B cell (primary cell): ENCODE results near the gene PEPD. TPM values are rescaled to one million over a fixed set of nuclear protein-coding genes. Genes with fewer than 3 reads are reported as not detected.

ENCODE experiments used
- ATAC-seq: fragments of 200-7000 bp; cut with Tn5 transposase; one replicate; pipeline ENCODE4 v1.10.0; 2021; ENCODE audit warnings: low read depth, mild to moderate bottlenecking, moderate number of reproducible peaks, moderate library complexity
- CTCF ChIA-PET: fragments of 350-600 bp; sonication (Branson Sonifier 250); formaldehyde crosslinking; loops from one replicate; lab custom pipeline; 2021; ENCODE audit warnings: antibody characterized with exemption, inconsistent platforms; lab: Charles Lee
- POLR2A ChIA-PET: fragments of 350-600 bp; sonication (Branson Sonifier 250); formaldehyde crosslinking; loops from one replicate; lab custom pipeline; 2021; ENCODE audit warnings: antibody characterized with exemption; lab: Charles Lee
- DNase-seq: peaks from one replicate; pipeline ENCODE4 v3.0.0; 2013
- H2AFZ ChIP-seq: 2 replicates; pipeline ENCODE4 v1.6.1; 2012; ENCODE audit warnings: mild to moderate bottlenecking, low read depth, low read length; ENCODE audit not compliant: insufficient read depth, poor library complexity, severe bottlenecking
- H3K27ac ChIP-seq, 2 donors: 1 replicate in 1 of 2; 2 replicates in 1 of 2; pipeline ENCODE4 v1.5.1; 2012 to 2013; ENCODE audit warnings: low read length in 2 of 2, mild to moderate bottlenecking in 2 of 2, moderate library complexity in 1 of 2
- H3K27me3 ChIP-seq, 4 experiments: fragments of 200-600 bp in 1 of 4; sonication (generic) in 1 of 4; replicated peaks in 1 of 4; 1 replicate in 2 of 4; 2 replicates in 2 of 4; pipeline versions ENCODE4 v1.6.1 to v1.7.0; 2013 to 2016; ENCODE audit warnings: low read length in 3 of 4, mild to moderate bottlenecking in 2 of 4, mixed read lengths in 1 of 4, moderate library complexity in 1 of 4; ENCODE audit not compliant: insufficient read depth in 4 of 4, control insufficient read depth in 3 of 4; ENCODE audit errors: control extremely low read depth in 1 of 4
- H3K36me3 ChIP-seq, 2 experiments: replicated peaks in 1 of 2; 1 replicate in 1 of 2; 2 replicates in 1 of 2; pipeline versions ENCODE4 v1.6.1 to v1.7.1; 2013; ENCODE audit warnings: low read length in 1 of 2; ENCODE audit not compliant: insufficient read depth in 2 of 2, control insufficient read depth in 1 of 2; ENCODE audit errors: control extremely low read depth in 1 of 2, extremely low read depth in 1 of 2
- H3K4me1 ChIP-seq, 2 donors: fragments of 200-600 bp in 1 of 2; sonication (generic) in 1 of 2; 1 replicate in 1 of 2; 2 replicates in 1 of 2; pipeline versions ENCODE4 v1.5.1 to v1.6.1; 2013 to 2017; ENCODE audit warnings: low read length in 2 of 2; ENCODE audit not compliant: control insufficient read depth in 2 of 2, insufficient read depth in 2 of 2
- H3K4me2 ChIP-seq: replicated peaks from 2 replicates; pipeline ENCODE3; 2012; ENCODE audit warnings: mild to moderate bottlenecking, low read depth, low read length; ENCODE audit not compliant: poor library complexity, severe bottlenecking
- H3K4me3 ChIP-seq, 5 experiments: fragments of 200-600 bp in 1 of 5; sonication (generic) in 1 of 5; 1 replicate in 3 of 5; 2 replicates in 2 of 5; pipeline versions ENCODE4 v1.5.1 to v1.7.0; 2011 to 2016; ENCODE audit warnings: low read length in 4 of 5, mild to moderate bottlenecking in 4 of 5, low read depth in 2 of 5, control low read depth in 1 of 5, moderate library complexity in 1 of 5; ENCODE audit not compliant: insufficient read depth in 1 of 5; ENCODE audit errors: control extremely low read depth in 1 of 5, extremely low read depth in 1 of 5
- H3K79me2 ChIP-seq: fragments of 200-600 bp; sonication (generic); one replicate; pipeline ENCODE4 v1.6.0; 2016; ENCODE audit warnings: low read length; ENCODE audit not compliant: control insufficient read depth, insufficient read depth
- H3K9ac ChIP-seq: fragments of 200-600 bp; sonication (generic); 2 replicates; pipeline ENCODE4 v1.6.1; 2017; ENCODE audit warnings: mild to moderate bottlenecking, low read length, moderate library complexity
- H3K9me3 ChIP-seq, 3 donors: one replicate each; pipeline versions ENCODE4 v1.6.1 to v1.7.1; 2013; ENCODE audit warnings: low read length in 2 of 3; ENCODE audit not compliant: control insufficient read depth in 2 of 3, insufficient read depth in 1 of 3; ENCODE audit errors: control extremely low read depth in 1 of 3
- H4K20me1 ChIP-seq: 2 replicates; pipeline ENCODE4 v1.6.0; 2012; ENCODE audit warnings: mild to moderate bottlenecking, low read length; ENCODE audit not compliant: insufficient read depth, control insufficient read depth, poor library complexity, severe bottlenecking
- H3K27ac Mint-ChIP-seq: one replicate; pipeline ENCODE4 v1.8.0; 2021; ENCODE audit warnings: mixed read lengths
- H3K27me3 Mint-ChIP-seq: one replicate; pipeline ENCODE4 v1.8.0; 2021; ENCODE audit warnings: mixed read lengths
- H3K4me1 Mint-ChIP-seq: one replicate; pipeline ENCODE4 v1.8.0; 2021; ENCODE audit warnings: mixed read lengths
- H3K4me3 Mint-ChIP-seq: one replicate; pipeline ENCODE4 v1.8.0; 2021; ENCODE audit warnings: mixed read lengths
- H3K9me3 Mint-ChIP-seq: one replicate; pipeline ENCODE4 v1.8.0; 2022; ENCODE audit warnings: mixed read lengths; ENCODE audit not compliant: insufficient read depth
- CTCF ChIP-seq: fragments of 200-600 bp; IDR thresholded peaks from one replicate; pipeline ENCODE4 v1.8.0; 2022; ENCODE audit warnings: antibody characterized with exemption, mild to moderate bottlenecking
- EZH2 ChIP-seq: IDR thresholded peaks from 2 replicates; pipeline ENCODE4 v1.6.1; 2012; ENCODE audit warnings: borderline replicate concordance, low read depth, mild to moderate bottlenecking, moderate library complexity, low read length; ENCODE audit not compliant: insufficient read depth, poor library complexity, severe bottlenecking
- WGBS: methylation state at CpG from one replicate; pipeline ENCODE4 v1.1.5; 2013; ENCODE audit warnings: missing lambda C conversion rate; ENCODE audit not compliant: insufficient coverage; 5-methylcytosine and 5-hydroxymethylcytosine counted together
- intact Hi-C: fragments of 100-400 bp; cut with micrococcal nuclease; formaldehyde crosslinking; loops from one replicate; pipeline ENCODE4 v1.10.0; 2022
- polyA plus RNA-seq: library from polyadenylated mRNA; depleted of rRNA; stranded (reverse); fragments of >200 nt; gene quantifications from 2 replicates; pipeline ENCODE4 v1.2.3, GENCODE V29; 2012
- total RNA-seq, 2 donors: library from RNA; stranded (reverse); fragments of 120-200 nt in 1 of 2; gene quantifications; 1 replicate in 1 of 2; 2 replicates in 1 of 2; pipeline versions ENCODE4 v1.2.3 to v1.2.4, GENCODE V29; 2013 to 2022

Gene PEPD
- total and polyA plus RNA-seq, 2 donors (not counting 1 experiment from before 2014, with no cell fraction given) = 36.4 to 42.7 TPM

DNA sequence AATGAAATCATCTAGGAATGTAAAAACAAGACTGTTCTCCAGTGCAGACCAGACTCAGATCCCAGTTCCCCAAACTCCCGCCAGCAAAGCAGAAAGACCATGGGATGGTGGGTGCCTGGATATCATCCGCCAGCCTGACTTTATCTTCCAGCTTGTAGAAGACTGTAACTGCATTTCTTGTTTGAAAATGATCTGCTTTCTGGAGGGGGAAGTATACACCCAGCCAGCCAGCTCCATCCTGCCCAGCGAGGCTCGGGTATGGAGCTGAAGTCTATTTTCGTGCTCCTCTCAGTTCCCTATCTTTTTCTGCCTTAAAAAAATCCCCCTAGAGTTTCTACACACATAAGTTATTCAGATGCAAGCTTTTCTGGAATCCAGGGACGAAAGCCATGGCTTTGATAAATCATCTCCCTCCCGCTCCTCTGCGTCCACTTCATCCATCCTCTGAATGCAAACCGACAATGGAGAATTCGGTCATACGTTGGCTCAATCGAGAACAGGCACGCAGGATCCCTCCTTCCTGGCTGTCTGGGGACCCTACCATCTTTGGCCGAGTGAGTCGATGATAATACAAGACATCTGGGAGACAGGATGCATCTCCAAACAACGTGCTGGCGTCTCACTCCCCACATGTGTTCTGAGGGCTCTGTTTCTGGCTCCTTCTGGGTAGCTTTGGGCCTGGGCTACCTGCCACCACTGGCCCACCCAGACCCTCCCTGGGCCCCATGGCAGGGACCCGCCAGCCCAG, 116.9 kb downstream of the PEPD start:
- intact Hi-C loops = loop anchor here (5.0 kb wide), 1 partner anchor 277 kb away; no protein-coding TSS in a partner anchor
- no peaks in the 10 kb centered on the region for H3K9me3 ChIP-seq
- H3K9ac ChIP-seq = no peak overlapping the region
- H3K4me2 ChIP-seq = no peak overlapping the region
- POLR2A ChIA-PET = no interaction called here
- Mint-ChIP-seq H3K9me3 (no peaks in the 10 kb centered on the region), H3K4me3 (no peak overlapping the region), H3K27ac (no peak overlapping the region), H3K4me1 (no peaks in the 10 kb centered on the region), H3K27me3 (no peaks in the 10 kb centered on the region)
- no peak for ATAC-seq
- H3K4me3 ChIP-seq = no peak overlapping the region
- no peaks in the 10 kb centered on the region for H3K27me3 ChIP-seq
- no peak for DNase-seq
- H2AFZ ChIP-seq = no peak overlapping the region
- 92% methylated on average over 16 of the region's 18 CpGs for WGBS
- peaks cover 5% of the 10 kb centered on the region for H4K20me1 ChIP-seq
- H3K4me1 ChIP-seq = no peaks in the 10 kb centered on the region
- no peaks in the 10 kb centered on the region for H3K36me3 ChIP-seq
- no peaks in the 10 kb centered on the region for H3K79me2 ChIP-seq
- no peak overlapping the region for H3K27ac ChIP-seq
- CTCF ChIA-PET = interaction anchor here (1.0 to 7.7 kb wide), 5 partner anchors 9 to 173 kb away, joined by 3 to 211 read pairs (median 4); no protein-coding TSS in a partner anchor
- TF ChIP-seq EZH2 (no peak), CTCF (no peak)

DNA sequence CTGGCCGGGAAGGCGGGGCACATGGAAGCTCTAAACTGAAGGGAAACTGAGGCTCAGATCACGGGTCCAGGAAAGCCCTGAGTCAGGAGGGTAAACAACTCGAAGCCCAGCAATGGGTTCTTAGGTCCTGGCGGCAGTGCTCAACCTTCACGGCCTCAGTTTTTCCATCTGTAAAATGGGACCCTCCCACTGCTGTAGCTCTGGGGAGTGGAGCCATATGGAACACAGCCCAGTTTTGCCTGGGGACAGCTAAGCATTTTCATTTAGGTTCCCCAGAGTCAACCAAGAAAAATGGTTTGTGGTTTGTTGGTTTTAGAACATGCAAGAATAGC, 117.7 kb downstream of the PEPD start:
- no peak overlapping the region for H3K4me3 Mint-ChIP-seq
- H3K9me3 Mint-ChIP-seq = no peaks in the 10 kb centered on the region
- ATAC-seq (no peak), DNase-seq (no peak)
- Histone ChIP-seq H3K9ac (no peak overlapping the region), H3K4me2 (no peak overlapping the region), H3K9me3 (no peaks in the 10 kb centered on the region), H2AFZ (no peak overlapping the region), H4K20me1 (peaks cover 5% of the 10 kb centered on the region), H3K4me3 (no peak overlapping the region), H3K4me1 (no peaks in the 10 kb centered on the region), H3K36me3 (no peaks in the 10 kb centered on the region), H3K79me2 (no peaks in the 10 kb centered on the region), H3K27ac (no peak overlapping the region), H3K27me3 (no peaks in the 10 kb centered on the region)
- H3K4me1 Mint-ChIP-seq = no peaks in the 10 kb centered on the region
- ChIA-PET CTCF (interaction anchor here (1.6 to 7.7 kb wide), 2 partner anchors 12 to 163 kb away, joined by 4 to 211 read pairs; no protein-coding TSS in a partner anchor), POLR2A (no interaction called here)
- 96% methylated on average over 6 of the region's 6 CpGs for WGBS
- no peaks in the 10 kb centered on the region for H3K27me3 Mint-ChIP-seq
- no peak overlapping the region for H3K27ac Mint-ChIP-seq
- intact Hi-C loops = no loop called here
- TF ChIP-seq EZH2 (no peak), CTCF (no peak)
